GM23248 (cell line): ENCODE measurements around the gene BMERB1. TPM values are rescaled to one million over a fixed set of nuclear protein-coding genes. Genes with fewer than 3 reads are reported as not detected.
"Not testable (repeated sequence)": the region's sequence is repeated elsewhere in the genome, so short reads cannot be mapped to it uniquely, and the experiment has no call there.

ENCODE experiments used
- DNase-seq: peaks from one replicate; pipeline ENCODE4 v3.0.0-alpha.2; 2015
- H2AFZ ChIP-seq: fragments of 200-600 bp; sonication (generic); 2 replicates; pipeline ENCODE4 v1.6.1; 2016; ENCODE audit warnings: antibody characterized with exemption
- H3F3A ChIP-seq: fragments of 200-600 bp; sonication (generic); 2 replicates; pipeline ENCODE4 v1.6.1; 2016; ENCODE audit warnings: mild to moderate bottlenecking, antibody characterized with exemption, mixed run types; ENCODE audit not compliant: insufficient read depth
- H3K27ac ChIP-seq: fragments of 200-600 bp; sonication (generic); 2 replicates; pipeline ENCODE4 v1.5.1; 2016; ENCODE audit warnings: mild to moderate bottlenecking
- H3K27me3 ChIP-seq: fragments of 200-600 bp; sonication (generic); replicated peaks from 2 replicates; pipeline ENCODE4 v1.6.1; 2016; ENCODE audit warnings: mild to moderate bottlenecking; ENCODE audit not compliant: insufficient read depth
- H3K36me3 ChIP-seq: fragments of 200-600 bp; sonication (generic); 2 replicates; pipeline ENCODE4 v1.6.1; 2016; ENCODE audit warnings: low read depth, mild to moderate bottlenecking
- H3K4me1 ChIP-seq: fragments of 200-600 bp; sonication (generic); 2 replicates; pipeline ENCODE4 v1.6.1; 2016; ENCODE audit warnings: mild to moderate bottlenecking; ENCODE audit not compliant: insufficient read depth
- H3K4me2 ChIP-seq: fragments of 200-600 bp; sonication (generic); one replicate; pipeline ENCODE4 v1.6.1; 2016; ENCODE audit warnings: mild to moderate bottlenecking; ENCODE audit not compliant: unreplicated experiment
- H3K4me3 ChIP-seq: fragments of 200-600 bp; sonication (generic); 2 replicates; pipeline ENCODE4 v1.5.1; 2016; ENCODE audit warnings: mild to moderate bottlenecking
- H3K79me2 ChIP-seq: fragments of 200-600 bp; sonication (generic); 2 replicates; pipeline ENCODE4 v1.6.1; 2016; ENCODE audit warnings: mild to moderate bottlenecking; ENCODE audit not compliant: insufficient read depth
- H3K9ac ChIP-seq: fragments of 200-600 bp; sonication (generic); 2 replicates; pipeline ENCODE4 v1.6.1; 2016; ENCODE audit warnings: mild to moderate bottlenecking
- H3K9me2 ChIP-seq: fragments of 200-600 bp; sonication (generic); 2 replicates; pipeline ENCODE4 v1.6.1; 2016; ENCODE audit warnings: mixed run types, mild to moderate bottlenecking, moderate library complexity; ENCODE audit not compliant: insufficient read depth
- H3K9me3 ChIP-seq: fragments of 200-600 bp; sonication (generic); one replicate; pipeline ENCODE4 v1.6.1; 2017; ENCODE audit warnings: low read depth
- H4K20me1 ChIP-seq: fragments of 200-600 bp; sonication (generic); 2 replicates; pipeline ENCODE4 v1.6.0; 2016; ENCODE audit not compliant: insufficient read depth
- EZH2 ChIP-seq: fragments of 200-600 bp; sonication (generic); IDR thresholded peaks from 2 replicates; pipeline ENCODE4 v1.6.1; 2018; ENCODE audit warnings: antibody characterized with exemption, mild to moderate bottlenecking; ENCODE audit not compliant: insufficient read depth, poor library complexity, severe bottlenecking
- EZH2phosphoT487 ChIP-seq: fragments of 200-600 bp; sonication (generic); IDR thresholded peaks from 2 replicates; pipeline ENCODE4 v1.6.1; 2018; ENCODE audit warnings: antibody characterized with exemption, moderate library complexity, mild to moderate bottlenecking, low read depth; ENCODE audit not compliant: insufficient read depth
- WGBS, 2 experiments: methylation state at CpG; one replicate each; pipeline ENCODE4 v1.1.6; 2015 to 2017; ENCODE audit warnings: low lambda C conversion rate in 2 of 2, low coverage in 1 of 2; ENCODE audit errors: missing lambda C conversion rate in 2 of 2; 5-methylcytosine and 5-hydroxymethylcytosine counted together
- in situ Hi-C: fragments of 300-500 bp; cut with MboI; formaldehyde crosslinking; loops from 2 replicates; pipeline ENCODE4 v1.15.0; 2020
- polyA plus RNA-seq: library from polyadenylated mRNA; unstranded; fragments of >200 nt; fragmentation: Nextera tagmentation; extraction: Ambion mirVana; gene quantifications from 2 replicates; pipeline ENCODE4 v1.2.1, GENCODE V29; 2016
- total RNA-seq: library from RNA; depleted of rRNA; stranded (reverse); fragments of >200 nt; shearing (Covaris generic); gene quantifications from 2 replicates; pipeline ENCODE4 v1.2.3, GENCODE V29; 2014

Gene BMERB1
- total and polyA plus RNA-seq, 2 experiments from 2014 or later = 55.2 to 94.1 TPM

- peaks cover 15% of the 10 kb centered on the region for H3K4me1 ChIP-seq
These were observed 18.8 kb upstream of the BMERB1 start for GRCh38 chr16:15415511-15415985.

GRCh38 chr16:15417197-15417596 lies 17.2 kb upstream of the BMERB1 start:
- no peak overlapping the region for H3K9ac ChIP-seq
- H3K36me3 ChIP-seq = no peaks in the 10 kb centered on the region
- H4K20me1 ChIP-seq = no peaks in the 10 kb centered on the region
- no peak overlapping the region for H3K4me3 ChIP-seq
- peaks cover 11% of the 10 kb centered on the region; the same call in 1 of the 2 replicates for H3F3A ChIP-seq
- peaks cover 15% of the 10 kb centered on the region for H3K4me1 ChIP-seq
- WGBS, 2 experiments = 94 to 97% methylated on average over 2 of the region's 2 CpGs
- no peak for TF ChIP-seq EZH2phosphoT487
- no peak for TF ChIP-seq EZH2
- no peak for DNase-seq
- no peaks in the 10 kb centered on the region for H3K27me3 ChIP-seq
- in situ Hi-C loops = loop anchor here (25.0 kb wide), 1 partner anchor 605 kb away; no protein-coding TSS in a partner anchor
- no peaks in the 10 kb centered on the region for H3K79me2 ChIP-seq
- H3K27ac ChIP-seq = no peak overlapping the region
- no peaks in the 10 kb centered on the region for H3K9me2 ChIP-seq
- H2AFZ ChIP-seq = no peak overlapping the region
- H3K4me2 ChIP-seq = no peak overlapping the region
- no peaks in the 10 kb centered on the region for H3K9me3 ChIP-seq

More at GRCh38 chr16:15415511-15415985, 18.8 kb upstream of the BMERB1 start:
- Histone ChIP-seq H3K9me2 (no peaks in the 10 kb centered on the region), H3K79me2 (no peaks in the 10 kb centered on the region), H3K27ac (peak overlapping the region; percentile 19), H3K4me2 (peak overlapping the region; percentile 62), H3K9ac (no peak overlapping the region), H4K20me1 (no peaks in the 10 kb centered on the region), H3F3A (peaks cover 11% of the 10 kb centered on the region; the same call in 1 of the 2 replicates), H3K36me3 (no peaks in the 10 kb centered on the region), H3K27me3 (no peaks in the 10 kb centered on the region), H3K9me3 (no peaks in the 10 kb centered on the region), H3K4me3 (0 out of 2 replicates have a peak overlapping the region, but pooled peaks have one; percentile 8), H2AFZ (no peak overlapping the region)
- WGBS, 2 experiments = 3 to 4% methylated on average over 3 of the region's 3 CpGs
- DNase-seq = peak; percentile 72
- no peak for TF ChIP-seq EZH2
- TF ChIP-seq EZH2phosphoT487 = no peak
- in situ Hi-C loops = loop anchor here (25.0 kb wide), 1 partner anchor 603 kb away; no protein-coding TSS in a partner anchor

DNA sequence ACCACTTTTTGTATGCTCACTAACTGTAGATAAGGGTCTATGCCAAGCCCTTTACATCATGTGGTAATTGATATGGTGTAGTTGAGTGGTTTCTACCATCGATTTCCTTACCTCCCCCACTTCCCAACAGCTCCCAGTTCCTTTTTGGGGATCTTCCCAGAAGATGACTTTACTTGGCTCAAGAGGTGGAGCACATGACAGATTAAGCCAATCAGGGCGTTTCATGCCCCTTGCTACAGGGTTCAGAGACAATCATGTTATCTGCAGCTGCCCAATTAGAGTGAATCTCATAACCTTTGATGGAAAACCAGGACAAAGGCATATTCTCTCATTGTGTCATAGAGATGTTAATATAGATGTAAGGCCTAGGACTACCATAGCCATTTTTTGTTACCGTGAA lies 16.2 kb upstream of the BMERB1 start:
- H3F3A ChIP-seq = peaks cover 11% of the 10 kb centered on the region; the same call in 1 of the 2 replicates
- no peaks in the 10 kb centered on the region for H3K36me3 ChIP-seq
- in situ Hi-C loops = loop anchor here (25.0 kb wide), 1 partner anchor 606 kb away; no protein-coding TSS in a partner anchor
- WGBS, 2 experiments = 94 to 99% methylated on average over 3 of the region's 3 CpGs
- H2AFZ ChIP-seq = no peak overlapping the region
- TF ChIP-seq EZH2phosphoT487 (no peak), EZH2 (no peak)
- DNase-seq = no peak
- H3K27me3 ChIP-seq = no peaks in the 10 kb centered on the region
- no peak overlapping the region for H3K9ac ChIP-seq
- no peak overlapping the region for H3K4me2 ChIP-seq
- H3K9me2 ChIP-seq = no peaks in the 10 kb centered on the region
- peaks cover 15% of the 10 kb centered on the region for H3K4me1 ChIP-seq
- no peaks in the 10 kb centered on the region for H3K9me3 ChIP-seq
- H3K27ac ChIP-seq = no peak overlapping the region
- no peaks in the 10 kb centered on the region for H4K20me1 ChIP-seq
- H3K79me2 ChIP-seq = no peaks in the 10 kb centered on the region
- no peak overlapping the region for H3K4me3 ChIP-seq

- in situ Hi-C loops = loop anchor here (25.0 kb wide), 1 partner anchor 609 kb away; no protein-coding TSS in a partner anchor
- H3K4me2 ChIP-seq, DNase-seq, H3K27ac ChIP-seq, H3K9ac ChIP-seq, H3K9me2 ChIP-seq, H3K4me1 ChIP-seq, H3F3A ChIP-seq, H3K27me3 ChIP-seq, H3K79me2 ChIP-seq, H3K4me3 ChIP-seq, H3K9me3 ChIP-seq, H3K36me3 ChIP-seq, H4K20me1 ChIP-seq, H2AFZ ChIP-seq: not testable (repeated sequence)
- 83 to 85% methylated on average over 5 of the region's 5 CpGs for WGBS, 2 experiments
These were observed 12.7 kb upstream of the BMERB1 start for GRCh38 chr16:15421696-15422095.
